NCI-H1417 treated with DMSO at 0.1 percent for 48 hours (cell line): ENCODE data around the gene OOSP4B.
"Not testable (repeated sequence)": the region's sequence is repeated elsewhere in the genome, so short reads cannot be mapped to it uniquely, and the experiment has no call there.

Source experiments
- DNase-seq: peaks from one replicate; lab custom pipeline; 2025; lab: John Stamatoyannopoulos, UW

OOSP4B gene

DNA sequence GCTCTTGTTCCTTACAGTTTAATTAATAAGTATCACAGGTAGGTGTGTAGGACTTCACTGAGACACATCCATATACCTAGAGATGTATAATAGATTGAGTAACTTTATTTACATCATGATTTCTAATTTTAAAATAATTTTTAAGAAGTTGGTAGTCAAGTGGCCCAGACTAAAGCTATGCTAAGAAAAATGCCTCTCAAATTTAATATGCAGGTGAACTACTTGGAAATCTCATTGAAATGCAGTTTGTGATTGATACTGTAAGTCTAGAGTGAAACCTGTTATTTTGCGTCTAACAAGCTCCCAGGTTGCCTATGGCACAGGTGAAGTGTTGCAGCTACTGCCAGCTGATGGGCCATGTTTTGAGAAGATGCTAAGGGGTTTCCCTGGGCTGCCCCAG is at the start of gene OOSP4B:
Gene OOSP4B, plus strand, starts transcription at position 301 of the 400 bp plus-strand sequence.
- no peak for DNase-seq

DNA sequence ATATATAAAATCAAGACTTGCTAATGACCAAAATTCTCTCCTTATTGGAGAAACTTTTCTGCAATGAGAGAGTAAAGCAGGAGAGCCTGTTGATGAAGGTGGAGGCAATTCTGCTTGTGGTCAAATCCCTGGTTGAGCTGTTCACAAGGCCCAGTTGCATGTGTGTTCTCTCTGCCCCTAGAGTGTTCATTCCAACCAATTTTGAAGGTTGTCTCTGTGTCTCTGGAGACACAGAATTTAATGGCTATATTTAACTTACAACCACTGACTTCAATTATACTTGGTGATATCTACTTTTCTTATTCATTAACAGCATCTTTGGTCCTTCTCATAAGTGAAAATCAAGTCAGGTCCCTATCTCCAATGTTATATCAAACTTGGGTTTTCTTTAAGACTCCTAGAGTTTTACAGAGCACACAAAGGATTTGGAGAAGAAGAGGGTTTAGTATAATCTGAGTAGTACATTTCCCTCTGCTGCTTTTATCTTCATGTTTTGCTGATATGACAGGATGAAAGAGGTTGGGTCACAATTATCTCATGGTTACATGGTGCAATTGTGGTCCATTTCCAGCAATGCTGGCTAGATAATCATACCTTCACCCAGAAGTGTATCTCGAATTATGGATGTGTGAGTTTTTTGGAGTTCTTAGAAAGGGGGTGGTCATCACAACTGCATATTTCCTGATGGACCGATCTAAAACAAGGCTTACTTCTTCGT is 49.1 kb upstream of the OOSP4B start:
- DNase-seq, result no peak

- no peak for DNase-seq
These were observed 48.6 kb upstream of the OOSP4B start for GRCh38 chr11:59968395-59968783.

- DNase-seq, result no peak
These were observed 43.9 kb upstream of the OOSP4B start for GRCh38 chr11:59973097-59973496.

DNA sequence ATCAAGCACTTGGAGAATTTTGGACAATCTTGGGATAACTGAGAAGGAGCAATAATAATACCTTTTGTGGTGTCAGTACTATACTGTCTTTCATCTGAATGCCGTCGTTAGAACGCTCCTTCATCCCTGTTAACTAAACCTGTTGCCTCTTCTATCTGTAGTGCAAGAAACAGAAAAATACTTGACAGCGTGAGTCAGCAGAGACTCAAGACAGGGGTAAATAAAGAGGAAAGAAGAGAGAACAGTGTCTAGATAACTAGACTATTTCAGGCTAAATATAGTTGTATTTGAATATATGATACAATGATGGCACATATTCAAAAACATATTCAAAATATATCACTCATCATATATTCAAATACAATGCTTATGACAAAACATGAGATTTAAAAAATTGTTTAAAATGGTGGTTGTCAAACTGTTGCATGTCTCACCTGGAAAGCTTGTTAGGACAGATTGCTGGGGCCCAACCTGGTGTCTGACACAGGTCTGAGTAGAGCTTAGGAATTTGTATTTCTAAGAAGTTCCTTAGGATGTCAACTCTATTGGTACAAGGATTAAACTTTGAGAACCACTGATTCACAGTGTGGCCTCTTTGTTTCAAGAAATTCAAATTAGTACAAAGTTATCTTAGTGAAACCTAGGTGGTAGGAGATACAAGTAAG is 35.7 kb upstream of the OOSP4B start:
- DNase-seq, result no peak

GRCh38 chr11:59982037-59982436 is 34.9 kb upstream of the OOSP4B start:
- not testable (repeated sequence) for DNase-seq

- DNase-seq, result no peak
These were observed 33.8 kb upstream of the OOSP4B start for GRCh38 chr11:59983212-59983611.

DNA sequence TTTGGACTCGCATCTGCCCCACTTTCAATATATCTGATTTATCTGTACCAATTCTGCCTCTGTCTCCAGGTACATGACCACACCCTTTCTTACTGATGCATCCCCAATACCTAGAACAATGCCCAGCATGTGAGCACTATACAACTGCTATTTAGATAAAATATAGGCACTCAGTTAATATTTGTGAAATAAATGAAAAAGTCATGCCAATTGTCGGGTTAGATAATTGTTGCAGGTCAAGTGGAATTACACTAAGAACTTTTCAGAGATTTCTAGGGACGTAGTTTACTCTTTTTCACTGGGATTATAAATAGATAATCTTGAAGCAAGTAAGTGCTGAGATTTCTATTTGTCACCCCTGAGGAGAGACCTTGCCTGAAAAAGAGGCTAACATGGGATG is 32.6 kb upstream of the OOSP4B start:
- no peak for DNase-seq

GRCh38 chr11:59990421-59990820 is 26.6 kb upstream of the OOSP4B start:
- no peak for DNase-seq

DNA sequence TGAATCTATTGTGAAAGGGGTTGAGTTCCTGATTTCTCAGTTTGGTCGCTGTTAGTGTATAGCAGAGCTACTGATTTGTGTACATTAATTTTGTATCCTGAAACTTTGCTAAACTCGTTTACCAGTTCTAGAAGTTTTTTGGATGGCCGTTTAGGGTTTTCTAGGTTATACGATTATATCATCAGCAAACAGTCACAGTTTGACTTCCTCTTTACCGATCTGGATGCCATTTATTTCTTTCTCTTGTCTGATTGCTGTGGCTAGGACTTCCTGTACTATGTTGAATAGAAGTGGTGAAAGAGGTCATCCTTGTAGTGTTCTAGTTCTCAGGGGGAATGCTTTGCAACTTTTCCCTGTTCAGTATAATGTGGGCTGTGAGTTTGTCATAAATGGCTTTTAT is 24.6 kb upstream of the OOSP4B start:
- DNase-seq, result no peak

GRCh38 chr11:59997800-59998199 is 19.2 kb upstream of the OOSP4B start:
- DNase-seq, result no peak

DNA sequence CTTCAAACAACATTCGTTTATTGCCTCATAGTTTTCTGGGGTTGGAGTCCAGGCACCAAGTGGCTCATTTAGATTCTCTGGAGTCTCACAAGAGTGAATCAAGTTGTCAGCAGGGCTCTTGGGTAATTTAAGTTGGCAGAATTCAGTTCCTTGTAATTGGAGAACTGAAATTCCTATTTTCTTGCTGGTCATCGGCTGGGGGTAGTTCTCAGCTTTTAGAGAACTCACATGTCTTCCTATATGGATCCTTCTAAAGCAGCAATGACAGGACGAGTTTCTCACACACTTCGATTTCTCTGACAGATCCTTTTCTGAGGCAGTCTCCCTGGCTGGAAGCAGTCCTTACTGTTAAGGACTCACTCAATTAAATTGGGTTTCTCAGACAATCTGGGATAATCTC is 17.3 kb upstream of the OOSP4B start:
- DNase-seq, result no peak

- no peak for DNase-seq
These were observed 13.3 kb upstream of the OOSP4B start for GRCh38 chr11:60003729-60004128.

DNA sequence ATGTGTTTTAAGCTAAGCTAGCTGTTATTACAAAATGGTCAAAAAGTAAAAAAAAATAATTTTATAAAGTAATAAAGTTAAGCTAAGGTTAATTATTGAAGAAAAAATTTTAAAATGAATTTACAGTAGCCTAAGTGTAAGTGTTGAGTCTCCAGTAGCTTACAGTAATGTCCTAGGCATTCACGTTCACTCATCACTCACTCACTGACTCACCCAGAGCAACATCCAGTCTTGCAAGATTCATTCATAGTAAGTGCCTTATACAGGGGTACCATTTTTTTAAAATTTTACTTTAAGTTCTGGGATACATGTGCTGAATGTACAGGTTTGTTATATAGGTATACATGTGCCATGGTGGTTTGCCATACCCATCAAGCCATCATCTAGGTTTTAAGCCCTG is 11.6 kb upstream of the OOSP4B start:
- DNase-seq, result no peak

DNA sequence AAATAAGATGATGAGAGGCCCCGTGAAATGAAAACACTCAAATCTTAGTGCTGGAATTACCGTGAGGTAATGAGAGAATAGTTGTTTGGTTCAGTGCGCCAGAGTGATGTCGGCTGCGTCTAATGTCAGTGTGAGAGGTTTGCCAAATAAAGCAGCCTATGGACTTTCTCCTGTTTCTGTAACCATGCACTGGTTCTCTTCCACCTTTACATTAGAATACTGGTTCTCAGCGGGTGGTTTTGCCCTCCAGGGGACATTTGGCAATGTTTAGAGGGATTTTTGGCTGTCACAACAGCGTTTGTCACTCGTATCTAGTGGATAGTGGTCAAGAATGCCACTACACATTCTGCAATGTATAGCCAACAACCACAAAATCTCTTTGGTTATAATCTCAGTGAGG is 1.1 kb downstream of the OOSP4B start:
- no peak for DNase-seq

GRCh38 chr11:60020376-60020775 is 3.4 kb downstream of the OOSP4B start:
- DNase-seq, result not testable (repeated sequence)

- no peak for DNase-seq
These were observed 12.1 kb downstream of the OOSP4B start for GRCh38 chr11:60029015-60029632.

DNA sequence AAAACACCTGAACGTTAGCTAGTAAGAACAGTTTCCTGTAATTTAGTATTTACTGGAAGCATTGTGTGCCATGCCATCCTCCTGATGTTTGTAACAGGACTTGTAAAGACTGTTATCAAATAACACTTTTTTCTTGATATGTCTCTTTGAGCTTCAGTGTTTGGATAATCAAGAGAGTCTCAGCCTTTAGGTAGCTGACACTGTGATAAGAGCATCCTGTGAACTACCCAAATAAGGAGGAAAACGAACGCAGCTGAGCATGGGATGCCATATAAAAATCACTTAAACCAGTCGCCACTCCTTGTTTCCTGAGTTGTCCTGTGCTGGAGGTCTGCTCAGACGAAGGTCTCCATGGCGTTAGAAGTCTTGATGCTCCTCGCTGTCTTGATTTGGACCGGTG is 23.1 kb downstream of the OOSP4B start, which contains the start of gene OOSP2:
Gene OOSP2, plus strand, starts transcription at position 301 of the 400 bp plus-strand sequence. Its CDS starts 51 bp downstream, at position 352.
- no peak for DNase-seq

DNA sequence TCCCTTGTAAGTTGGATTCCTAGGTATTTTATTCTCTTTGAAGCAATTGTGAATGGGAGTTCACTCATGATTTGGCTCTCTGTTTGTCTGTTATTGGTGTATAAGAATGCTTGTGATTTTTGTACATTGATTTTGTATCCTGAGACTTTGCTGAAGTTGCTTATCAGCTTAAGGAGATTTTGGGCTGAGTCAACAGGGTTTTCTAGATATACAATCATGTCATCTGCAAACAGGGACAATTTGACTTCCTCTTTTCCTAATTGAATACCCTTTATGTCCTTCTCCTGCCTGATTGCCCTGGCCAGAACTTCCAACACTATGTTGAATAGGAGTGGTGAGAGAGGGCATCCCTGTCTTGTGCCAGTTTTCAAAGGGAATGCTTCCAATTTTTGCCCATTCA is 33.4 kb downstream of the OOSP4B start:
- DNase-seq, result not testable (repeated sequence)

DNA sequence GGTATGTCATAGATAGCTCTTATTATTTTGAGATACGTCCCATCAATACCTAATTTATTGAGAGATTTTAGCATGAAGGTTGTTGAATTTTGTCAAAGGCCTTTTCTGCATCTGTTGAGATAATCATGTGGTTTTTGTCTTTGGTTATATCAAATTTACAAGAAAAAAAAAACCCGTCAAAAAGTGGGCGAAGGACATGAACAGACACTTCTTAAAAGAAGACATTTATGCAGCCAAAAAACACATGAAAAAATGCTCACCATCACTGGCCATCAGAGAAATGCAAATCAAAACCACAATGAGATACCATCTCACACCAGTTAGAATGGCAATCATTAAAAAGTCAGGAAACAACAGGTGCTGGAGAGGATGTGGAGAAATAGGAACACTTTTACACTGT is 33.9 kb downstream of the OOSP4B start:
- DNase-seq, result not testable (repeated sequence)

DNA sequence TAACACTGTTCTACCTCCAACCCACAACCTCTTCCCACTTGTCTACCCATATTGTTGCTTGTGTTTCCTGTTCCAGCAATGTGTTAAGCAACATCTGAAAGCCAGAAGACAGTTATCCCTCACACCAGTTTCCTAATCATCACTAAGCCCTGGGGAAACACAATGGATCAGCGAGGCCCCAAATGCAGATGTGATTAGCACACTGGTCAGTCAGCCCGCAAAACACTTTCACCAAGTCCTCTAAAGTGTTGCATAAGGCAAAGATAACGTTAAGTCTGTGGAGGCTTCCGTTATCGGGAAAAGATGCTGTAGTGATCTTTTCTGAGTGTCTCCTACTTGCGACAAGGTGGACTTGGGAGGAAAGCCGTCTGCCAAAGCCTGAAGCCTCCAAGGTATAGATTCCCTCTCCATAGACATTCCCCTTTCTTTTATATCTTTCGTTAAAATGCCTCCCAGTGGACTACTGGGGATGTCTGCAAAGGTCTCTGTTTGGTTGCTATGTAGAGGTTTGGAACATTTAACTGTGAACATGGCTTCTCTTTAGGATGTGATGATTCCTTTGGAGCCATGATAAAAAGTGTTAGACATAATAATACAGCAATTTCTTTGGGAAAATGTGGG is 39.5 kb downstream of the OOSP4B start, which contains the start of gene MS4A3:
Gene MS4A3, plus strand, starts transcription at position 317 of the 621 bp plus-strand sequence. CDS start 4,496 bp downstream, outside the sequence.
- DNase-seq, result no peak

- no peak for DNase-seq
These were observed 42.1 kb downstream of the OOSP4B start for GRCh38 chr11:60059052-60059451.
